HepG2 (cell line): ENCODE results near the gene SELPLG. TPM values are rescaled to one million over a fixed set of nuclear protein-coding genes. Genes with fewer than 3 reads are reported as not detected.

Experiments
- AHDC1 ChIP-seq: sonication (generic); formaldehyde crosslinking; IDR thresholded peaks from 2 replicates; pipeline ENCODE4 v1.5.1; 2020; ENCODE audit warnings: mild to moderate bottlenecking, missing genetic modification reagents, borderline replicate concordance
- CEBPB ChIP-seq: IDR thresholded peaks from 2 replicates; pipeline ENCODE4 v1.6.1; 2011; ENCODE audit warnings: low read depth, low read length, improper control_type of control experiment, borderline replicate concordance
- DPF2 ChIP-seq: sonication (generic); formaldehyde crosslinking; IDR thresholded peaks from 2 replicates; pipeline ENCODE4 v1.4.0; 2020; ENCODE audit warnings: mild to moderate bottlenecking, low read depth, missing genetic modification reagents, borderline replicate concordance
- EP300 ChIP-seq, 3 experiments: sonication (generic) in 1 of 3; formaldehyde crosslinking in 1 of 3; IDR thresholded peaks; 2 replicates each; pipeline versions ENCODE4 v1.5.1 to v1.6.1; 2011 to 2020; ENCODE audit warnings: low read depth in 2 of 3, low read length in 2 of 3, borderline replicate concordance in 1 of 3, improper control_type of control experiment in 1 of 3, mild to moderate bottlenecking in 1 of 3, missing genetic modification reagents in 1 of 3, moderate library complexity in 1 of 3
- HDAC2 ChIP-seq: sonication (generic); formaldehyde crosslinking; IDR thresholded peaks from 2 replicates; pipeline ENCODE4 v1.4.0; 2020; ENCODE audit warnings: missing genetic modification reagents
- HMG20A ChIP-seq: IDR thresholded peaks from 2 replicates; pipeline ENCODE4 v1.6.1; 2016; ENCODE audit warnings: borderline replicate concordance
- HOXA3 ChIP-seq: sonication (generic); formaldehyde crosslinking; IDR thresholded peaks from 2 replicates; pipeline ENCODE4 v1.5.0; 2020; ENCODE audit warnings: missing genetic modification reagents
- NFE2L2 ChIP-seq: fragments of 150-350 bp; IDR thresholded peaks from 2 replicates; pipeline ENCODE4 v1.6.1; 2014; ENCODE audit warnings: low read length
- PRPF4 ChIP-seq: fragments of 200-400 bp; formaldehyde crosslinking; IDR thresholded peaks from 2 replicates; pipeline ENCODE4 v1.6.1; 2016; ENCODE audit warnings: low read length, low read depth; ENCODE audit not compliant: poor library complexity, severe bottlenecking
- TBL1XR1 ChIP-seq: fragments of 150-350 bp; IDR thresholded peaks from 2 replicates; pipeline ENCODE4 v1.6.1; 2014; ENCODE audit warnings: borderline replicate concordance, low read length; ENCODE audit not compliant: partially characterized antibody
- ZBTB39 ChIP-seq: sonication (generic); formaldehyde crosslinking; IDR thresholded peaks from 2 replicates; pipeline ENCODE4 v1.5.0; 2020; ENCODE audit warnings: missing genetic modification reagents
- ZKSCAN1 ChIP-seq: fragments of 150-350 bp; IDR thresholded peaks from 2 replicates; pipeline ENCODE4 v1.6.1; 2014; ENCODE audit warnings: low read length
- ZMYM2 ChIP-seq: sonication (generic); formaldehyde crosslinking; IDR thresholded peaks from 2 replicates; pipeline ENCODE4 v1.8.0; 2022; ENCODE audit warnings: mild to moderate bottlenecking, missing genetic modification reagents
- ZNF20 ChIP-seq: sonication (generic); formaldehyde crosslinking; IDR thresholded peaks from 2 replicates; pipeline ENCODE4 v1.4.0; 2020; ENCODE audit warnings: mild to moderate bottlenecking, moderate library complexity, missing genetic modification reagents
- ZNF414 ChIP-seq: sonication (generic); formaldehyde crosslinking; IDR thresholded peaks from 2 replicates; pipeline ENCODE4 v1.5.0; 2020; ENCODE audit warnings: missing genetic modification reagents
- ZNF670 ChIP-seq: sonication (generic); formaldehyde crosslinking; IDR thresholded peaks from 2 replicates; pipeline ENCODE4 v1.8.0; 2022; ENCODE audit warnings: mild to moderate bottlenecking, missing genetic modification reagents, borderline replicate concordance
- ZNF780A ChIP-seq: sonication (generic); formaldehyde crosslinking; IDR thresholded peaks from 2 replicates; pipeline ENCODE4 v1.8.0; 2022; ENCODE audit warnings: mild to moderate bottlenecking, missing genetic modification reagents, moderate library complexity
- polyA plus RNA-seq, 8 experiments: library from polyadenylated mRNA; depleted of rRNA in 3 of 8; stranded (reverse) in 7 of 8; unstranded in 1 of 8; fragments of >200 nt; fragmentation: Illumina TruSeq in 4 of 8; extraction: Trizol in 4 of 8; gene quantifications; 2 replicates each; pipeline versions ENCODE4 v1.2.1 to v1.2.3, GENCODE V29; 2011 to 2016; ENCODE audit warnings: low read depth in 4 of 8, missing spikeins in 1 of 8, mixed read lengths in 1 of 8; ENCODE audit not compliant: insufficient read depth in 1 of 8
- total RNA-seq, 5 experiments: library from RNA; depleted of rRNA; stranded (reverse); fragments of >200 nt; fragmentation: Illumina TruSeq; extraction: Trizol; gene quantifications; 2 replicates each; pipeline ENCODE4 v1.2.3, GENCODE V29; 2016; ENCODE audit warnings: low read depth in 1 of 5
- TF ChIP-seq, protein P1 (sequence below): sonication (generic); formaldehyde crosslinking; conservative IDR thresholded peaks from 2 replicates; pipeline ENCODE4 v1.4.0; 2020; ENCODE audit warnings: missing genetic modification reagents

Gene SELPLG
- total and polyA plus RNA-seq, 2 of the 13 experiments (the other 11 are each of a cell fraction or from before 2014, with no cell fraction given): 0.12 TPM; not detected in 1

- TF ChIP-seq ZNF20 (CRISPR knock-in tag) (no peak), TBL1XR1 (no peak), ZNF670 (CRISPR knock-in tag) (no peak), ZNF780A (CRISPR knock-in tag) (no peak), DPF2 (no peak), EP300 (IDR thresholded peaks at IDR 0.05; ENCODE audit: low read depth in 2 of 2, low read length in 2 of 2) (peak in 1 of 2 experiments; percentile 33; a peak in 1 of 4 replicates), EP300 (CRISPR knock-in tag; IDR thresholded peaks at IDR 0.05; ENCODE audit: borderline replicate concordance) (peak; percentile 8; the same call in 1 of the 2 replicates), ZNF414 (no peak), HDAC2 (CRISPR knock-in tag) (peak; percentile 26; the same call in 1 of the 2 replicates), HMG20A (CRISPR knock-in tag) (no peak), ZKSCAN1 (peak; percentile 32; the same call in 1 of the 2 replicates), AHDC1 (CRISPR knock-in tag) (no peak), PRPF4 (no peak), ZBTB39 (no peak), ZMYM2 (no peak), NFE2L2 (no peak), CEBPB (peak; percentile 99), HOXA3 (peak; percentile 25; the same call in 1 of the 2 replicates)
- TF ChIP-seq, protein P1, sequence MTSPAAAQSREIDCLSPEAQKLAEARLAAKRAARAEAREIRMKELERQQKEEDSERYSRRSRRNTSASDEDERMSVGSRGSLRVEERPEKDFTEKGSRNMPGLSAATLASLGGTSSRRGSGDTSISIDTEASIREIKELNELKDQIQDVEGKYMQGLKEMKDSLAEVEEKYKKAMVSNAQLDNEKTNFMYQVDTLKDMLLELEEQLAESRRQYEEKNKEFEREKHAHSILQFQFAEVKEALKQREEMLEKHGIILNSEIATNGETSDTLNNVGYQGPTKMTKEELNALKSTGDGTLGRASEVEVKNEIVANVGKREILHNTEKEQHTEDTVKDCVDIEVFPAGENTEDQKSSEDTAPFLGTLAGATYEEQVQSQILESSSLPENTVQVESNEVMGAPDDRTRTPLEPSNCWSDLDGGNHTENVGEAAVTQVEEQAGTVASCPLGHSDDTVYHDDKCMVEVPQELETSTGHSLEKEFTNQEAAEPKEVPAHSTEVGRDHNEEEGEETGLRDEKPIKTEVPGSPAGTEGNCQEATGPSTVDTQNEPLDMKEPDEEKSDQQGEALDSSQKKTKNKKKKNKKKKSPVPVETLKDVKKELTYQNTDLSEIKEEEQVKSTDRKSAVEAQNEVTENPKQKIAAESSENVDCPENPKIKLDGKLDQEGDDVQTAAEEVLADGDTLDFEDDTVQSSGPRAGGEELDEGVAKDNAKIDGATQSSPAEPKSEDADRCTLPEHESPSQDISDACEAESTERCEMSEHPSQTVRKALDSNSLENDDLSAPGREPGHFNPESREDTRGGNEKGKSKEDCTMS (CRISPR knock-in tag): no peak
These were observed 13.3 kb downstream of the SELPLG start (continued) for GRCh38 chr12:108620236-108620879.
